Astrocyte of the spinal cord (primary cell): Measurements from ENCODE around the gene C3orf62.

Source experiments
- DNase-seq: peaks from one replicate; pipeline ENCODE4 v3.0.0; 2011; ENCODE audit warnings: low read depth, low spot score
- H3K4me3 ChIP-seq: 2 replicates; pipeline ENCODE4 v1.5.1; 2011; ENCODE audit warnings: low read depth, mild to moderate bottlenecking, low read length, moderate library complexity
- CTCF ChIP-seq: IDR thresholded peaks from 2 replicates; pipeline ENCODE4 v1.5.1; 2012; ENCODE audit warnings: low read depth, mild to moderate bottlenecking, low read length, inconsistent platforms
- in situ Hi-C: cut with HindIII; loops from 2 replicates; pipeline ENCODE4 v1.10.0; 2017; ENCODE audit warnings: low sequenced_read_pairs

Gene C3orf62

GRCh38 chr3:49276475-49277382, at the start of gene C3orf62:
Gene C3orf62 (minus strand): TSS chr3:49277232. CDS start chr3:49276872, 360 bp downstream.
- in situ Hi-C loops: no loop called here
- DNase-seq: peak; percentile 84
- peak within 1 kb of the TSS; percentile 44 for H3K4me3 ChIP-seq
- TF ChIP-seq CTCF: no peak

- DNase-seq: no peak
- H3K4me3 ChIP-seq: no peak overlapping the region
- no peak for TF ChIP-seq CTCF
- in situ Hi-C loops: no loop called here
Measured at GRCh38 chr3:49324768-49325167, 47.7 kb upstream of the C3orf62 start.

GRCh38 chr3:49316696-49317457, 39.8 kb upstream of the C3orf62 start:
- TF ChIP-seq CTCF: no peak
- no peak for DNase-seq
- in situ Hi-C loops: no loop called here
- no peak overlapping the region for H3K4me3 ChIP-seq

- no peak for TF ChIP-seq CTCF
- in situ Hi-C loops: no loop called here
- no peak overlapping the region for H3K4me3 ChIP-seq
- DNase-seq: peak; percentile 62
Measured at GRCh38 chr3:49313896-49314688, 37.1 kb upstream of the C3orf62 start.

- in situ Hi-C loops: no loop called here
- no peak for DNase-seq
- H3K4me3 ChIP-seq: no peak overlapping the region
- TF ChIP-seq CTCF: no peak
Measured at GRCh38 chr3:49311283-49311682, 34.3 kb upstream of the C3orf62 start.

- no peak overlapping the region for H3K4me3 ChIP-seq
- DNase-seq: no peak
- in situ Hi-C loops: no loop called here
- TF ChIP-seq CTCF: no peak
Measured at GRCh38 chr3:49310677-49311076, 33.6 kb upstream of the C3orf62 start.
